ENCODE measurements around the gene SLC4A4.

GRCh38 chr4:71593311-71593710, 254.5 kb downstream of the SLC4A4 start:
- no peak for TF ChIP-seq CTCF (IDR thresholded peaks at IDR 0.05; ENCODE audit: low read depth, low read length, missing input control)
- no peak for TF ChIP-seq MAX (IDR thresholded peaks at IDR 0.05)
- TF ChIP-seq TAF1 (conservative IDR thresholded peaks at IDR 0.05), result no peak

Data from liver (tissue), 3 donors.